Measurements from ENCODE around the gene FRS3.

The FRS3 gene

DNA sequence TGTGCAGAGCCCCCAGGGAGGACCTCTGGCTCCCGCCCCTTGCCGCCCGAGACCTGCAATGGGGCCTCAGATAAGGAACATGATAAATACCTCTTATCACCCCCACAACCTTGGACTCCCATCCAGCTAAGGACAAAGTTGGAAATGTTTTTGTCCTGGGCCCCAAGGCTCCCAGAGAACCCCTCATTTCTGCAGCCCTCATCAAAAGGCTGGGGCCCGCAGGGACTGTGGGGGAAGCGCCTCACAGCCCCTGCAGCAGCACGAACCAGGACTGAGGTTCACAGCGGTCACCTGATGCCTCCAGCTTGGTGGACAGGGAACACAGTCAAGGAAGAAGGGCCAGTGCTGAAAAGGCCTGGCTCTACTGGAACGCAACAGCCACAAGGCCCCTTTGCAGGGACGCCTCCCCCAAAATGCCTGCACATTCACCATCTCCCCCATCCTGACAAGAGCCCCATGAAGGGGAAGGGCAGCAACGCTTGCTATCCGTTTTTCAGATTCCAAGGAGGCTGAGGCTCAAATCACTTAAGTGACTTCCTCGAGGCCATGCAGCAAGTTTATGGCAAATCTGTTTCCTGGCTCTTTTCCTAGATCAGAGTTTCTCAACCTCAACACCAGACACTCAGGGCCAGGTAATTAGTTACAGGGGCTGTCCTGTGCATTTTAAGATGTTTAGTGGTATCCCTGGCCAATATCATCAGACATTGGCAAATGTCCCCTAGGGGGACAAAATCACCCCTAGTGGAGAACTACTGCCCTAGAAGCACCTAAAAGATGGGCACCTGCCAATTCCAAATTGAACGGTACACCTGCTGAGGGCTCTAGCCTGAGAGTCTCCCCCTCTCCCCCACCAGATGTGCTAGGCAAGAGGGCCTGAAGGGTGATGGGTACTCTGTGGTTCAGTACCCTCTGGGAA is 54.9 kb downstream of the FRS3 start:
- peak overlapping the region in 1 of 2 experiments; percentile 44 for H3K14ac ChIP-seq (ENCODE audit: low read length in 2 of 2)
- H2AK5ac ChIP-seq (ENCODE audit: low read length, severe bottlenecking), result peak overlapping the region; percentile 98
- H3K27ac ChIP-seq (ENCODE audit: low read length, poor library complexity, severe bottlenecking), result no peak overlapping the region
- H3K9me3 ChIP-seq (ENCODE audit: control insufficient read depth, low read length), result no peaks in the 10 kb centered on the region
- H2BK120ac ChIP-seq (ENCODE audit: low read depth, low read length), result peak overlapping the region; percentile 76
- H3K4me3 ChIP-seq (ENCODE audit: insufficient read depth in 1 of 2, low read depth in 1 of 2, low read length in 2 of 2), result no peak overlapping the region
- H3K18ac ChIP-seq (ENCODE audit: low read depth in 1 of 2, low read length in 2 of 2), result peak overlapping the region; percentile 95 to 98
- peaks cover 0 to 24% of the 10 kb centered on the region in 2 experiments for H3K36me3 ChIP-seq (ENCODE audit: control insufficient read depth in 1 of 2, insufficient read depth in 2 of 2, low read depth in 1 of 2, low read length in 2 of 2)
- DNase-seq, result no peak
- H3K9ac ChIP-seq (ENCODE audit: low read length), result no peak overlapping the region
- peaks cover 61% of the 10 kb centered on the region for H3K4me1 ChIP-seq (ENCODE audit: control insufficient read depth, insufficient read depth, low read depth, low read length)
- no peak overlapping the region for H2AFZ ChIP-seq (ENCODE audit: low read depth, low read length)
- peak overlapping the region; percentile 37 for H2BK5ac ChIP-seq (ENCODE audit: low read depth, low read length, poor library complexity, severe bottlenecking)
- 85% methylated on average over 13 of the region's 13 CpGs for WGBS
- peak overlapping the region; percentile 95 for H2BK15ac ChIP-seq (ENCODE audit: low read depth, poor library complexity, severe bottlenecking)
- H3K27me3 ChIP-seq (ENCODE audit: control insufficient read depth in 1 of 2, insufficient read depth in 1 of 2, low read length in 2 of 2), result no peaks in the 10 kb centered on the region
- peak overlapping the region; percentile 85 for H4K91ac ChIP-seq (ENCODE audit: low read length)
- H3K4ac ChIP-seq (ENCODE audit: low read depth in 1 of 2, low read length in 2 of 2), result peak overlapping the region; percentile 54 to 66
- peak overlapping the region; percentile 97 for H2BK12ac ChIP-seq (ENCODE audit: low read length in 2 of 2)
- no peak overlapping the region for H3K4me2 ChIP-seq (ENCODE audit: low read length, poor library complexity, severe bottlenecking)
- peaks cover 48% of the 10 kb centered on the region for H3K79me1 ChIP-seq (replicated peaks; ENCODE audit: low read length, poor library complexity, severe bottlenecking)
- peak overlapping the region; percentile 48 for H4K8ac ChIP-seq (ENCODE audit: low read length)
- no peak overlapping the region for H3K23ac ChIP-seq (ENCODE audit: low read length in 2 of 2)

DNA sequence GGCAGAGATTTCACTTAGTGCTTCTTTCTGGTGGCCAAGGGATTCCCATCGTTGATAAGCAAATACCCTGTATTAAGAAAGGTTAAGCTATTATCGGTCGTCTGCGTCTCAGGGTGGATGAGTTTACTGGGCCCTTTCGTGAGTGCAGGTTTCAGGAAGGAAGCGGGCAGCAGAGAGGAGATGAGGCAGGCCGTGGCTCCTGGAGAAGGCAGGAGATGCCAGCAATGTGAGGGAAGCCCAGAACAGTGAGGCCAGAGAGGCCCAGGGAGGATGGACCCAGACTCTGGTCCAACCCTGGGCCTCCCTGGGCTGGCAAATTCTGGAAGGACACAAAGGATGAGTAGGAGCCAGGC is 55.5 kb downstream of the FRS3 start:
- H3K14ac ChIP-seq (ENCODE audit: low read length in 2 of 2), result peak overlapping the region in 1 of 2 experiments; percentile 19
- no peak overlapping the region for H3K27ac ChIP-seq (ENCODE audit: low read length, poor library complexity, severe bottlenecking)
- H3K23ac ChIP-seq (ENCODE audit: low read length in 2 of 2), result no peak overlapping the region
- peaks cover 57% of the 10 kb centered on the region for H3K4me1 ChIP-seq (ENCODE audit: control insufficient read depth, insufficient read depth, low read depth, low read length)
- peak overlapping the region; percentile 46 to 97 for H2BK12ac ChIP-seq (ENCODE audit: low read length in 2 of 2)
- no peak for DNase-seq
- peaks cover 47% of the 10 kb centered on the region for H3K79me1 ChIP-seq (replicated peaks; ENCODE audit: low read length, poor library complexity, severe bottlenecking)
- H3K4me3 ChIP-seq (ENCODE audit: insufficient read depth in 1 of 2, low read depth in 1 of 2, low read length in 2 of 2), result no peak overlapping the region
- peak overlapping the region; percentile 93 for H4K91ac ChIP-seq (ENCODE audit: low read length)
- no peak overlapping the region for H3K4me2 ChIP-seq (ENCODE audit: low read length, poor library complexity, severe bottlenecking)
- H2BK5ac ChIP-seq (ENCODE audit: low read depth, low read length, poor library complexity, severe bottlenecking), result peak overlapping the region; percentile 58
- H3K9me3 ChIP-seq (ENCODE audit: control insufficient read depth, low read length), result no peaks in the 10 kb centered on the region
- peaks cover 0 to 20% of the 10 kb centered on the region in 2 experiments for H3K36me3 ChIP-seq (ENCODE audit: control insufficient read depth in 1 of 2, insufficient read depth in 2 of 2, low read depth in 1 of 2, low read length in 2 of 2)
- peak overlapping the region; percentile 48 for H4K8ac ChIP-seq (ENCODE audit: low read length)
- peak overlapping the region; percentile 34 to 66 for H3K4ac ChIP-seq (ENCODE audit: low read depth in 1 of 2, low read length in 2 of 2)
- H2AFZ ChIP-seq (ENCODE audit: low read depth, low read length), result no peak overlapping the region
- no peaks in the 10 kb centered on the region for H3K27me3 ChIP-seq (ENCODE audit: control insufficient read depth in 1 of 2, insufficient read depth in 1 of 2, low read length in 2 of 2)
- H3K18ac ChIP-seq (ENCODE audit: low read depth in 1 of 2, low read length in 2 of 2), result peak overlapping the region; percentile 95 to 98
- peak overlapping the region; percentile 98 for H2BK15ac ChIP-seq (ENCODE audit: low read depth, poor library complexity, severe bottlenecking)
- H2BK120ac ChIP-seq (ENCODE audit: low read depth, low read length), result peak overlapping the region; percentile 96
- no peak overlapping the region for H3K9ac ChIP-seq (ENCODE audit: low read length)
- peak overlapping the region; percentile 98 for H2AK5ac ChIP-seq (ENCODE audit: low read length, severe bottlenecking)
- WGBS, result 94% methylated on average over 7 of the region's 7 CpGs

GRCh38 chr6:41723530-41724227 is 56.0 kb downstream of the FRS3 start:
- Histone ChIP-seq H2AFZ (ENCODE audit: low read depth, low read length) (no peak overlapping the region), H3K23ac (ENCODE audit: low read length in 2 of 2) (no peak overlapping the region), H4K91ac (ENCODE audit: low read length) (peak overlapping the region; percentile 93), H3K4me1 (ENCODE audit: control insufficient read depth, insufficient read depth, low read depth, low read length) (peaks cover 52% of the 10 kb centered on the region), H2AK5ac (ENCODE audit: low read length, severe bottlenecking) (peak overlapping the region; percentile 98), H3K79me1 (replicated peaks; ENCODE audit: low read length, poor library complexity, severe bottlenecking) (peaks cover 43% of the 10 kb centered on the region), H2BK15ac (ENCODE audit: low read depth, poor library complexity, severe bottlenecking) (peak overlapping the region; percentile 98), H3K27me3 (ENCODE audit: control insufficient read depth in 1 of 2, insufficient read depth in 1 of 2, low read length in 2 of 2) (no peaks in the 10 kb centered on the region), H3K4me2 (ENCODE audit: low read length, poor library complexity, severe bottlenecking) (peak overlapping the region; percentile 34), H3K4me3 (ENCODE audit: insufficient read depth in 1 of 2, low read depth in 1 of 2, low read length in 2 of 2) (no peak overlapping the region), H3K9ac (ENCODE audit: low read length) (no peak overlapping the region), H2BK120ac (ENCODE audit: low read depth, low read length) (peak overlapping the region; percentile 96), H3K36me3 (ENCODE audit: control insufficient read depth in 1 of 2, insufficient read depth in 2 of 2, low read depth in 1 of 2, low read length in 2 of 2) (peaks cover 0 to 20% of the 10 kb centered on the region in 2 experiments), H4K8ac (ENCODE audit: low read length) (peak overlapping the region; percentile 98), H3K14ac (ENCODE audit: low read length in 2 of 2) (peak overlapping the region in 1 of 2 experiments; percentile 89), H3K27ac (ENCODE audit: low read length, poor library complexity, severe bottlenecking) (peak overlapping the region; percentile 85), H3K4ac (ENCODE audit: low read depth in 1 of 2, low read length in 2 of 2) (peak overlapping the region; percentile 66 to 87), H3K18ac (ENCODE audit: low read depth in 1 of 2, low read length in 2 of 2) (peak overlapping the region; percentile 95 to 98), H2BK12ac (ENCODE audit: low read length in 2 of 2) (peak overlapping the region; percentile 95 to 97), H2BK5ac (ENCODE audit: low read depth, low read length, poor library complexity, severe bottlenecking) (peak overlapping the region; percentile 58), H3K9me3 (ENCODE audit: control insufficient read depth, low read length) (no peaks in the 10 kb centered on the region)
- DNase-seq, result peak; percentile 94
- 30% methylated on average over 21 of the region's 21 CpGs for WGBS
